H1 (cell line): ENCODE results near the gene ZDHHC22. TPM values are rescaled to one million over a fixed set of nuclear protein-coding genes. Genes with fewer than 3 reads are reported as not detected.

ENCODE experiments used
- CTCF ChIA-PET: fragments of 300-600 bp; sonication (Branson Sonifier 250); formaldehyde crosslinking; loops from one replicate; lab custom pipeline; 2021; ENCODE audit not compliant: partially characterized antibody; lab: Charles Lee
- POLR2A ChIA-PET: fragments of 300-600 bp; sonication (Branson Sonifier 250); formaldehyde crosslinking; loops from one replicate; lab custom pipeline; 2021; ENCODE audit warnings: inconsistent platforms; ENCODE audit not compliant: partially characterized antibody; lab: Charles Lee
- DNase-seq, 2 experiments: peaks; one replicate each; pipeline versions ENCODE4 v3.0.0 to v3.0.0-alpha.2; 2010 to 2022; ENCODE audit warnings: low spot score in 2 of 2, low read depth in 1 of 2, mixed read lengths in 1 of 2
- FAIRE-seq: peaks from 2 replicates; lab custom pipeline; 2011; peaks lifted over from hg19 to GRCh38; lab: Jason Lieb, UNC
- H2AFZ ChIP-seq: 2 replicates; pipeline ENCODE4 v1.8.1; 2012; ENCODE audit warnings: low read length, inconsistent platforms
- H2AK5ac ChIP-seq: 2 replicates; pipeline ENCODE4 v1.6.1; 2013; ENCODE audit warnings: low read depth, low read length
- H2BK120ac ChIP-seq: replicated peaks from 2 replicates; pipeline ENCODE3; 2013; ENCODE audit warnings: low read depth, low read length, inconsistent platforms
- H2BK12ac ChIP-seq: 2 replicates; pipeline ENCODE4 v1.6.1; 2013; ENCODE audit warnings: low read depth, low read length
- H2BK15ac ChIP-seq: 2 replicates; pipeline ENCODE4 v1.6.1; 2013; ENCODE audit warnings: low read length
- H2BK20ac ChIP-seq: 2 replicates; pipeline ENCODE4 v1.6.1; 2013; ENCODE audit warnings: low read length
- H2BK5ac ChIP-seq: 2 replicates; pipeline ENCODE4 v1.6.1; 2013; ENCODE audit warnings: low read depth, low read length
- H3K14ac ChIP-seq: 2 replicates; pipeline ENCODE4 v1.6.1; 2013; ENCODE audit warnings: inconsistent platforms; ENCODE audit not compliant: insufficient read length
- H3K18ac ChIP-seq: 2 replicates; pipeline ENCODE4 v1.6.1; 2013; ENCODE audit warnings: low read length; ENCODE audit errors: extremely low read depth
- H3K23ac ChIP-seq: 2 replicates; pipeline ENCODE4 v1.6.1; 2013; ENCODE audit warnings: inconsistent platforms; ENCODE audit not compliant: insufficient read length
- H3K23me2 ChIP-seq: 2 replicates; pipeline ENCODE4 v1.6.1; 2013; ENCODE audit warnings: low read depth, low read length
- H3K27ac ChIP-seq: 2 replicates; pipeline ENCODE4 v1.6.1; 2011; ENCODE audit warnings: low read depth, low read length, inconsistent platforms
- H3K27me3 ChIP-seq, 4 experiments: replicated peaks in 1 of 4; 1 replicate in 1 of 4; 2 replicates in 3 of 4; pipeline versions ENCODE4 v1.6.1 to v1.8.1; 2011 to 2013; ENCODE audit warnings: low read length in 3 of 4, mild to moderate bottlenecking in 3 of 4, inconsistent platforms in 2 of 4, mixed read lengths in 2 of 4, moderate library complexity in 1 of 4; ENCODE audit not compliant: control insufficient read depth in 3 of 4, insufficient read depth in 3 of 4; ENCODE audit errors: extremely low read depth in 1 of 4
- H3K36me3 ChIP-seq, 4 experiments: 2 replicates each; pipeline versions ENCODE4 v1.6.1 to v1.8.1; 2011 to 2013; ENCODE audit warnings: mild to moderate bottlenecking in 4 of 4, low read length in 3 of 4, moderate library complexity in 2 of 4, control low read depth in 1 of 4, inconsistent platforms in 1 of 4; ENCODE audit not compliant: insufficient read depth in 4 of 4, control insufficient read depth in 2 of 4
- H3K4ac ChIP-seq: replicated peaks from 2 replicates; pipeline ENCODE3; 2013; ENCODE audit warnings: low read length, low read depth, mixed read lengths, inconsistent platforms; ENCODE audit not compliant: insufficient read length
- H3K4me1 ChIP-seq, 4 experiments: replicated peaks in 1 of 4; 1 replicate in 1 of 4; 2 replicates in 3 of 4; pipeline versions ENCODE4 v1.6.1 to v1.8.1; 2011 to 2013; ENCODE audit warnings: low read length in 3 of 4, inconsistent platforms in 2 of 4, mixed read lengths in 1 of 4; ENCODE audit not compliant: insufficient read depth in 4 of 4, control insufficient read depth in 3 of 4
- H3K4me2 ChIP-seq, 2 experiments: 2 replicates each; pipeline versions ENCODE4 v1.6.1 to v1.8.1; 2011 to 2013; ENCODE audit warnings: low read depth in 2 of 2, low read length in 2 of 2, control low read depth in 1 of 2, inconsistent platforms in 1 of 2, mild to moderate bottlenecking in 1 of 2; ENCODE audit not compliant: insufficient read depth in 1 of 2
- H3K4me3 ChIP-seq, 4 experiments: fragments of 200-600, 300-600 bp in 1 of 4; sonication (generic), shearing (Covaris generic), sonication (Bioruptor Twin) in 1 of 4; 2 replicates each; pipeline versions ENCODE4 v1.5.1 to v1.8.1; 2011 to 2016; ENCODE audit warnings: low read length in 4 of 4, low read depth in 3 of 4, control low read depth in 2 of 4, inconsistent platforms in 2 of 4, mild to moderate bottlenecking in 2 of 4, mixed read lengths in 1 of 4, moderate library complexity in 1 of 4; ENCODE audit not compliant: insufficient read depth in 2 of 4; ENCODE audit errors: extremely low read depth in 1 of 4
- H3K56ac ChIP-seq: replicated peaks from 2 replicates; pipeline ENCODE3; 2013; ENCODE audit warnings: low read depth, mild to moderate bottlenecking, mixed read lengths, low read length, inconsistent platforms; ENCODE audit not compliant: insufficient read length
- H3K79me1 ChIP-seq: 2 replicates; pipeline ENCODE4 v1.6.1; 2013; ENCODE audit warnings: low read depth, low read length, control low read depth
- H3K79me2 ChIP-seq, 2 experiments: 2 replicates each; pipeline versions ENCODE4 v1.6.1 to v1.8.1; 2012 to 2013; ENCODE audit warnings: low read length in 2 of 2, mild to moderate bottlenecking in 2 of 2, inconsistent platforms in 1 of 2; ENCODE audit not compliant: insufficient read depth in 2 of 2, control insufficient read depth in 1 of 2
- H3K9ac ChIP-seq, 4 experiments: replicated peaks in 1 of 4; 1 replicate in 1 of 4; 2 replicates in 3 of 4; pipeline versions ENCODE4 v1.6.1 to v1.8.1; 2011 to 2013; ENCODE audit warnings: low read depth in 3 of 4, low read length in 3 of 4, control low read depth in 2 of 4, mild to moderate bottlenecking in 2 of 4, moderate library complexity in 2 of 4, inconsistent platforms in 1 of 4; ENCODE audit errors: extremely low read depth in 1 of 4
- H3K9me3 ChIP-seq, 2 experiments: 2 replicates each; pipeline versions ENCODE4 v1.6.1 to v1.8.1; 2012 to 2013; ENCODE audit warnings: mild to moderate bottlenecking in 2 of 2, moderate library complexity in 2 of 2, control low read depth in 1 of 2, inconsistent platforms in 1 of 2, low read depth in 1 of 2, low read length in 1 of 2, mixed read lengths in 1 of 2; ENCODE audit not compliant: insufficient read depth in 2 of 2
- H4K20me1 ChIP-seq, 2 experiments: replicated peaks in 1 of 2; 2 replicates each; pipeline versions ENCODE3 to v1.8.1; 2011 to 2013; ENCODE audit warnings: inconsistent platforms in 2 of 2, low read length in 2 of 2, mild to moderate bottlenecking in 1 of 2; ENCODE audit not compliant: insufficient read depth in 2 of 2, control insufficient read depth in 1 of 2
- H4K5ac ChIP-seq: 2 replicates; pipeline ENCODE4 v1.6.1; 2013; ENCODE audit warnings: low read length, low read depth, mixed read lengths, inconsistent platforms; ENCODE audit not compliant: insufficient read length
- H4K8ac ChIP-seq: 2 replicates; pipeline ENCODE4 v1.8.0; 2013; ENCODE audit warnings: mild to moderate bottlenecking, moderate library complexity, low read length, inconsistent platforms; ENCODE audit not compliant: insufficient read depth; ENCODE audit errors: extremely low read depth
- H4K91ac ChIP-seq: replicated peaks from 2 replicates; pipeline ENCODE3; 2013; ENCODE audit warnings: low read length, mixed read lengths, inconsistent platforms; ENCODE audit not compliant: insufficient read length
- ASH2L ChIP-seq: fragments of 200-600, 300-600 bp; sonication (generic); IDR thresholded peaks from one replicate; pipeline ENCODE4 v1.7.1; 2017; ENCODE audit warnings: low read length
- ATF2 ChIP-seq: IDR thresholded peaks from 2 replicates; pipeline ENCODE4 v1.6.1; 2012; ENCODE audit warnings: low read length, inconsistent platforms
- KDM4A ChIP-seq: IDR thresholded peaks from one replicate; pipeline ENCODE4 v1.7.1; 2012; ENCODE audit warnings: low read depth, mild to moderate bottlenecking, moderate library complexity, low read length, inconsistent platforms; ENCODE audit not compliant: severe bottlenecking
- MAX ChIP-seq: IDR thresholded peaks from 2 replicates; pipeline ENCODE4 v1.6.1; 2012; ENCODE audit warnings: inconsistent platforms
- NANOG ChIP-seq: IDR thresholded peaks from 2 replicates; pipeline ENCODE4 v1.6.1; 2011; ENCODE audit warnings: low read length, low read depth, mild to moderate bottlenecking, inconsistent platforms; ENCODE audit not compliant: insufficient read depth, poor library complexity, severe bottlenecking
- PHF8 ChIP-seq: fragments of 200-600 bp; sonication (generic); conservative IDR thresholded peaks from 2 replicates; pipeline ENCODE4 v1.7.1; 2012; ENCODE audit warnings: low read depth, mild to moderate bottlenecking, inconsistent platforms, low read length, moderate library complexity
- SP2 ChIP-seq: IDR thresholded peaks from 2 replicates; pipeline ENCODE4 v1.6.1; 2012; ENCODE audit warnings: mild to moderate bottlenecking, low read length, inconsistent platforms
- TAF7 ChIP-seq: optimal IDR thresholded peaks from 2 replicates; pipeline ENCODE3; 2011; ENCODE audit warnings: low read depth, mild to moderate bottlenecking, inconsistent platforms, low read length, moderate library complexity, borderline replicate concordance
- ZNF274 ChIP-seq: IDR thresholded peaks from 2 replicates; pipeline ENCODE4 v1.7.0; 2012; ENCODE audit warnings: low read length, borderline replicate concordance; ENCODE audit errors: extremely low read depth
- WGBS, 2 experiments: shearing (Covaris generic) in 1 of 2; methylation state at CpG; one replicate each; pipeline versions ENCODE4 v1.1.6 to v1.1.7; 2013 to 2015; ENCODE audit warnings: low lambda C conversion rate in 2 of 2, mixed read lengths in 2 of 2, inconsistent platforms in 1 of 2, low coverage in 1 of 2, missing lambda C conversion rate in 1 of 2; ENCODE audit not compliant: insufficient replicate concordance in 2 of 2, insufficient coverage in 1 of 2, insufficient read length in 1 of 2; ENCODE audit errors: extremely low coverage in 1 of 2, missing lambda C conversion rate in 1 of 2; 5-methylcytosine and 5-hydroxymethylcytosine counted together
- polyA plus RNA-seq, 7 experiments: library from polyadenylated mRNA; depleted of rRNA in 3 of 7; stranded (reverse) in 5 of 7; unstranded in 2 of 7; fragments of >200 nt in 5 of 7; fragments of 200-250 nt in 2 of 7; gene quantifications; 1 replicate in 5 of 7; 2 replicates in 1 of 7; 4 replicates in 1 of 7; pipeline versions ENCODE4 v1.2.1 to v1.2.3, GENCODE V29; 2011 to 2013; ENCODE audit warnings: missing spikeins in 2 of 7, mixed read lengths in 2 of 7
- total RNA-seq: library from RNA; stranded (reverse); fragmentation: NEBNext Ultra II Directional; extraction: Animal tissue kit (Norgen Biotek cat#: 25700); gene quantifications from 2 replicates; pipeline ENCODE4 v1.2.1, GENCODE V29; 2021

The ZDHHC22 gene
- total and polyA plus RNA-seq, 2 of the 8 experiments (the other 6 are each of a cell fraction or from before 2014, with no cell fraction given), result 23.8 to 55.2 TPM

GRCh38 chr14:77161011-77161410 lies 19.4 kb upstream of the ZDHHC22 start:
- no peak for FAIRE-seq
- TF ChIP-seq SP2 (no peak), ATF2 (no peak), PHF8 (no peak), ZNF274 (no peak), KDM4A (no peak), MAX (no peak), NANOG (no peak), TAF7 (no peak), ASH2L (no peak)

More at GRCh38 chr14:77161011-77161410, 19.4 kb upstream of the ZDHHC22 start:
- ChIA-PET POLR2A (no interaction called here), CTCF (interaction anchor here (0.9 to 3.2 kb wide), 8 partner anchors 11 to 85 kb away, joined by 3 to 16 read pairs (median 4); partner anchors contain the start of gene ZDHHC22)
- H3K4me3 ChIP-seq, result no peak overlapping the region
- no peak overlapping the region for H3K23ac ChIP-seq
- H3K36me3 ChIP-seq, result no peaks in the 10 kb centered on the region
- no peak overlapping the region for H2BK120ac ChIP-seq
- H2BK12ac ChIP-seq, result no peak overlapping the region
- no peak overlapping the region for H4K91ac ChIP-seq
- WGBS, 2 experiments, result 93% methylated on average over 4 of the region's 4 CpGs; no CpG with 5 or more reads in 1 of the 2 experiments
- H3K9ac ChIP-seq, result no peak overlapping the region
- peaks cover 5% of the 10 kb centered on the region for H3K23me2 ChIP-seq
- no peak overlapping the region for H3K4me2 ChIP-seq
- H3K4ac ChIP-seq, result no peak overlapping the region
- no peaks in the 10 kb centered on the region for H3K79me2 ChIP-seq
- H3K27ac ChIP-seq, result no peak overlapping the region
- no peak overlapping the region for H4K8ac ChIP-seq
- H2BK20ac ChIP-seq, result no peak overlapping the region
- no peaks in the 10 kb centered on the region for H3K9me3 ChIP-seq
- no peak overlapping the region for H2AK5ac ChIP-seq
- H3K27me3 ChIP-seq, result no peaks in the 10 kb centered on the region; a peak in 1 of 7 replicates
- peaks cover 3 to 17% (median 12%) of the 10 kb centered on the region in 4 experiments for H3K4me1 ChIP-seq
- H2BK15ac ChIP-seq, result 0 out of 2 replicates have a peak overlapping the region, but pooled peaks have one; percentile 29
- DNase-seq, result no peak
- H3K56ac ChIP-seq, result no peak overlapping the region
- no peak overlapping the region for H2BK5ac ChIP-seq
- H4K20me1 ChIP-seq, result peaks cover 0 to 2% of the 10 kb centered on the region in 2 experiments
- H4K5ac ChIP-seq, result no peak overlapping the region
- H3K14ac ChIP-seq, result no peak overlapping the region
- H2AFZ ChIP-seq, result no peak overlapping the region
- H3K79me1 ChIP-seq, result no peaks in the 10 kb centered on the region
- H3K18ac ChIP-seq, result no peak overlapping the region
